Measurements from ENCODE around the gene APOA1. TPM values are rescaled to one million over a fixed set of nuclear protein-coding genes. Genes with fewer than 3 reads are reported as not detected.

APOA1 gene
- total and polyA plus RNA-seq, 2 donors (not counting 3 experiments of a cell fraction or from before 2014, with no cell fraction given), result not detected

- Histone ChIP-seq H2AFZ (ENCODE audit: low read depth, low read length) (no peak overlapping the region), H3K4me2 (ENCODE audit: insufficient read depth, low read length) (no peak overlapping the region), H3K9me1 (replicated peaks; ENCODE audit: control insufficient read depth, extremely low read depth, insufficient read depth, low read length) (no peaks in the 10 kb centered on the region), H4K20me1 (replicated peaks; ENCODE audit: control insufficient read depth, extremely low read depth, insufficient read depth, low read length) (no peaks in the 10 kb centered on the region), H3K9ac (replicated peaks; ENCODE audit: extremely low read depth, insufficient read depth, low read length) (no peak overlapping the region), H3K36me3 (ENCODE audit: control insufficient read depth in 2 of 2, extremely low read depth in 1 of 2, insufficient read depth in 2 of 2, low read length in 2 of 2) (no peaks in the 10 kb centered on the region), H3K79me2 (ENCODE audit: control insufficient read depth, insufficient read depth, low read length) (no peaks in the 10 kb centered on the region), H3K9me3 (replicated peaks; ENCODE audit: control insufficient read depth, insufficient read depth, low read length) (no peaks in the 10 kb centered on the region), H3K27me3 (ENCODE audit: control insufficient read depth in 2 of 2, insufficient read depth in 2 of 2, low read length in 2 of 2) (no peaks in the 10 kb centered on the region), H3K4me1 (ENCODE audit: control insufficient read depth, extremely low read depth, insufficient read depth, low read length) (peaks cover 6% of the 10 kb centered on the region), H3K27ac (ENCODE audit: insufficient read depth, low read depth, low read length) (no peak overlapping the region), H3K4me3 (replicated peaks in 1 of 3; ENCODE audit: insufficient read depth in 1 of 3, low read depth in 1 of 3, low read length in 3 of 3) (no peak overlapping the region)
- dilution Hi-C loops (cut with MboI; ENCODE audit: extremely low pct_ligation_motif_present, low sequenced_read_pairs), result no loop called here
- POLR2A ChIA-PET, result no interaction called here
- FAIRE-seq (no peak), DNase-seq (ENCODE audit: low read depth, low spot score) (no peak)
- TF ChIP-seq GATA2 (IDR thresholded peaks at IDR 0.05; ENCODE audit: insufficient read depth, insufficient read length, low read depth, low read length), result no peak
- intact Hi-C loops (cut with micrococcal nuclease), result no loop called here
- BruUV-seq (replicated peaks), result no TSS peak
- CTCF ChIA-PET, result interaction anchor here (1.1 to 5.0 kb wide), 4 partner anchors 20 to 272 kb away, joined by 3 to 272 read pairs (median 4); partner anchors contain the start of gene APOA5
Observed at GRCh38 chr11:116833491-116833815, 4.0 kb downstream of the APOA1 start.

DNA sequence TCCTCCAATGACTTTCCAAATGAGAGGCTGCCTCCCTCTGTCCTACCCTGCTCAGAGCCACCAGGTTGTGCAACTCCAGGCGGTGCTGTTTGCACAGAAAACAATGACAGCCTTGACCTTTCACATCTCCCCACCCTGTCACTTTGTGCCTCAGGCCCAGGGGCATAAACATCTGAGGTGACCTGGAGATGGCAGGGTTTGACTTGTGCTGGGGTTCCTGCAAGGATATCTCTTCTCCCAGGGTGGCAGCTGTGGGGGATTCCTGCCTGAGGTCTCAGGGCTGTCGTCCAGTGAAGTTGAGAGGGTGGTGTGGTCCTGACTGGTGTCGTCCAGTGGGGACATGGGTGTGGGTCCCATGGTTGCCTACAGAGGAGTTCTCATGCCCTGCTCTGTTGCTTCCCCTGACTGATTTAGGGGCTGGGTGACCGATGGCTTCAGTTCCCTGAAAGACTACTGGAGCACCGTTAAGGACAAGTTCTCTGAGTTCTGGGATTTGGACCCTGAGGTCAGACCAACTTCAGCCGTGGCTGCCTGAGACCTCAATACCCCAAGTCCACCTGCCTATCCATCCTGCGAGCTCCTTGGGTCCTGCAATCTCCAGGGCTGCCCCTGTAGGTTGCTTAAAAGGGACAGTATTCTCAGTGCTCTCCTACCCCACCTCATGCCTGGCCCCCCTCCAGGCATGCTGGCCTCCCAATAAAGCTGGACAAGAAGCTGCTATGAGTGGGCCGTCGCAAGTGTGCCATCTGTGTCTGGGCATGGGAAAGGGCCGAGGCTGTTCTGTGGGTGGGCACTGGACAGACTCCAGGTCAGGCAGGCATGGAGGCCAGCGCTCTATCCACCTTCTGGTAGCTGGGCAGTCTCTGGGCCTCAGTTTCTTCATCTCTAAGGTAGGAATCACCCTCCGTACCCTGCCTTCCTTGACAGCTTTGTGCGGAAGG, 4.8 kb downstream of the APOA1 start:
- FAIRE-seq (no peak), DNase-seq (ENCODE audit: low read depth, low spot score) (no peak)
- Histone ChIP-seq H3K9me1 (replicated peaks; ENCODE audit: control insufficient read depth, extremely low read depth, insufficient read depth, low read length) (no peaks in the 10 kb centered on the region), H3K4me2 (ENCODE audit: insufficient read depth, low read length) (no peak overlapping the region), H3K79me2 (ENCODE audit: control insufficient read depth, insufficient read depth, low read length) (no peaks in the 10 kb centered on the region), H3K9me3 (replicated peaks; ENCODE audit: control insufficient read depth, insufficient read depth, low read length) (no peaks in the 10 kb centered on the region), H3K4me3 (replicated peaks in 1 of 3; ENCODE audit: insufficient read depth in 1 of 3, low read depth in 1 of 3, low read length in 3 of 3) (no peak overlapping the region), H3K27ac (ENCODE audit: insufficient read depth, low read depth, low read length) (no peak overlapping the region), H3K27me3 (ENCODE audit: control insufficient read depth in 2 of 2, insufficient read depth in 2 of 2, low read length in 2 of 2) (no peaks in the 10 kb centered on the region), H3K9ac (replicated peaks; ENCODE audit: extremely low read depth, insufficient read depth, low read length) (no peak overlapping the region), H3K36me3 (ENCODE audit: control insufficient read depth in 2 of 2, extremely low read depth in 1 of 2, insufficient read depth in 2 of 2, low read length in 2 of 2) (no peaks in the 10 kb centered on the region), H3K4me1 (ENCODE audit: control insufficient read depth, extremely low read depth, insufficient read depth, low read length) (peaks cover 6% of the 10 kb centered on the region), H2AFZ (ENCODE audit: low read depth, low read length) (no peak overlapping the region), H4K20me1 (replicated peaks; ENCODE audit: control insufficient read depth, extremely low read depth, insufficient read depth, low read length) (no peaks in the 10 kb centered on the region)
- intact Hi-C loops (cut with micrococcal nuclease) (no loop called here), dilution Hi-C loops (cut with MboI; ENCODE audit: extremely low pct_ligation_motif_present, low sequenced_read_pairs) (no loop called here)
- BruUV-seq (replicated peaks), result no TSS peak
- ChIA-PET POLR2A (no interaction called here), CTCF (interaction anchor here (0.8 to 1.1 kb wide), 2 partner anchors 41 to 273 kb away, joined by 4 to 5 read pairs; partner anchors contain the start of gene APOA5)
- TF ChIP-seq, protein P1, sequence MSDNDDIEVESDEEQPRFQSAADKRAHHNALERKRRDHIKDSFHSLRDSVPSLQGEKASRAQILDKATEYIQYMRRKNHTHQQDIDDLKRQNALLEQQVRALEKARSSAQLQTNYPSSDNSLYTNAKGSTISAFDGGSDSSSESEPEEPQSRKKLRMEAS (IDR thresholded peaks at IDR 0.05; ENCODE audit: insufficient read depth, insufficient read length), result no peak
- TF ChIP-seq, protein P2, sequence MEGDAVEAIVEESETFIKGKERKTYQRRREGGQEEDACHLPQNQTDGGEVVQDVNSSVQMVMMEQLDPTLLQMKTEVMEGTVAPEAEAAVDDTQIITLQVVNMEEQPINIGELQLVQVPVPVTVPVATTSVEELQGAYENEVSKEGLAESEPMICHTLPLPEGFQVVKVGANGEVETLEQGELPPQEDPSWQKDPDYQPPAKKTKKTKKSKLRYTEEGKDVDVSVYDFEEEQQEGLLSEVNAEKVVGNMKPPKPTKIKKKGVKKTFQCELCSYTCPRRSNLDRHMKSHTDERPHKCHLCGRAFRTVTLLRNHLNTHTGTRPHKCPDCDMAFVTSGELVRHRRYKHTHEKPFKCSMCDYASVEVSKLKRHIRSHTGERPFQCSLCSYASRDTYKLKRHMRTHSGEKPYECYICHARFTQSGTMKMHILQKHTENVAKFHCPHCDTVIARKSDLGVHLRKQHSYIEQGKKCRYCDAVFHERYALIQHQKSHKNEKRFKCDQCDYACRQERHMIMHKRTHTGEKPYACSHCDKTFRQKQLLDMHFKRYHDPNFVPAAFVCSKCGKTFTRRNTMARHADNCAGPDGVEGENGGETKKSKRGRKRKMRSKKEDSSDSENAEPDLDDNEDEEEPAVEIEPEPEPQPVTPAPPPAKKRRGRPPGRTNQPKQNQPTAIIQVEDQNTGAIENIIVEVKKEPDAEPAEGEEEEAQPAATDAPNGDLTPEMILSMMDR (IDR thresholded peaks at IDR 0.05; ENCODE audit: extremely low read depth in 1 of 2, insufficient read depth in 1 of 2, low read depth in 1 of 2, low read length in 2 of 2), result no peak
- TF ChIP-seq POLR2A (IDR thresholded peaks at IDR 0.05; ENCODE audit: low read depth, low read length) (no peak), GATA2 (IDR thresholded peaks at IDR 0.05; ENCODE audit: insufficient read depth, insufficient read length, low read depth, low read length) (no peak), MYC (IDR thresholded peaks at IDR 0.05; ENCODE audit: low read depth, low read length) (no peak), EZH2 (IDR thresholded peaks at IDR 0.05; ENCODE audit: borderline replicate concordance, low read depth, low read length, severe bottlenecking) (no peak), POLR2AphosphoS5 (IDR thresholded peaks at IDR 0.05; ENCODE audit: insufficient read depth, low read depth, low read length) (no peak), FOS (IDR thresholded peaks at IDR 0.05; ENCODE audit: borderline replicate concordance, insufficient read depth, low read length) (no peak), JUN (IDR thresholded peaks at IDR 0.05; ENCODE audit: borderline replicate concordance, insufficient read depth, insufficient read length, low read depth) (no peak)

Data from endothelial cell of umbilical vein (primary cell).